HG02678 (cell line): ENCODE results near the gene KATNB1.
"Not testable (repeated sequence)": the region's sequence is repeated elsewhere in the genome, so short reads cannot be mapped to it uniquely, and the experiment has no call there.

Experiments
- ATAC-seq: cut with Tn5 transposase; IDR thresholded peaks from one replicate; pipeline ENCODE4 v1.9.1; 2021; ENCODE audit warnings: mild to moderate bottlenecking, moderate library complexity; ENCODE audit not compliant: unreplicated experiment

The KATNB1 gene

DNA sequence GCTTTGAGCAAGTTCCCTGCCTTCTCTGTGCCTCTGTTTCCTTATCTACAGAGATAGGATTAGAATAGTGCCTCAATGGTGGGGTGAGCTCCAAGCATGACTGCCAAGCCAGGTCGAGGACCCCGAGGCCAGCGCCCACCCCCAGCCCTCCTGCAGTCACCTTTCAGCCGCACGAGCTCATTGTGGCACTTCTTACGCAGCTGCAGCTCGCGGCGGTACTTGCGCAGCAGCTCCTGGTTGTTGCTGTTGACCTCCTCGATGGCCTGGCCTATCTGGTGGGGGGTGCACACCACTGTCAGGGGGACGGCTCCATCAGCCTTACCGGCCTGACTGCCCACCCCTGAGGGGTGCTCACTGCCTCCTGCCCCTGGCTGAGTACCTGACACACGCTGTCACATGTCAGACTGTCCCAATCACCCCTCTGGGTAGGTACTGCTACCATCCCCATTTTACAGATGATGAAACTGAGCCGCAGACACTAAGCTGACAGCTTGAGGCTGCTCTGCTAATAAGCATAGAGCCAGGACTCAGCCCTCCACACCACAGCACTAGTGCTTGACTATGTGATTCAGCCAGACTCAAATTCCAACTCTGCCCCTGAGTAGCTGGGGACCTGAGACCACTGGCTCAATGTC, 31.3 kb downstream of the KATNB1 start:
- no peak for ATAC-seq

DNA sequence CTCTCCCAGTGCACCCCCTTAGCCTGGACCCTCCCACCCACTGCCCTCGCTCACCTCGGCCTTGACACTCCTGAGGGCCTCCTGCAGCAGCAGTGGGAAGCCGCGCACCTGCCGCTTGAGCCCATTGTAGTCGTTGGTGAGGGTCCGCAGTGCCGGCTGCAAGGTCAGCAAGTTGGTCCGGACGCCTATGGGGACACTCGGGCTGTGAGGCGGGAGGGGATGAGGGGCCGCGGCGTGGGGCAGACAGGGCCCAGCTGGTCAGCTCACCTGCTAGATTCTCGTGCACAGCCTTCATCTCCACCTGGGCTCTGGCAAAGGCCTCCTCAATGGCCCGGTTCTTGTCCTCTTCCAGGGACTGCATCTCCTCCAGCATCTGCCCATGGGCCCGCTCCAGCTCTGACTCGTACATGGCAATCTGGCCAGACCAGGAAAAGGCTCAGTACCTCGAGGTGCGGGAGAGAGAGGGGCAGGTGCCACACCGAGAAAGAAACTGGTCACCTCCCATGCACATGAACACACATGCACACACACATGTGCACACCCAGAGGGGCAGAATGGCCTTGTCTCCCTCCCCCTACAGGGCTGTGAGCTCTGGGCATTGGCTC, 34.1 kb downstream of the KATNB1 start:
- no peak for ATAC-seq

DNA sequence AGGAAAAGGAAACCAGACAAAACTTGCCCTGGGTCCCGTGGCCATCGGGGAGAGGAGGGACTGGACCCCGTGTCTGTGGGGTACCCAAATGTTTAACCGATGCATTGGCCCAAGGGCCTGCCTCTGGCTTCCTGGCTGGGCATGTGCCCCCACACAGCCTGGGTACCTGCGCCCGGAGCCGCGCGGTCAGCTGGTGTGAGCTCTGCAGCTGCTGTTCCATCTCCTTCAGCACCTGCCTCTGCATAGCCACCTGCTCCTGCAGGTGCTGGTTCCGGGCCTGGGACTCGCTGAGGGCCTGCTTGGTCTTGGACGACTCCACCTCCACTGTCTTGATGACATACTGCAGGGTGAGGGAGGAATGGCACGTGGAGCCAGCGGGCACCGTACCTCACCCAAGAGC, 34.8 kb downstream of the KATNB1 start:
- no peak for ATAC-seq

DNA sequence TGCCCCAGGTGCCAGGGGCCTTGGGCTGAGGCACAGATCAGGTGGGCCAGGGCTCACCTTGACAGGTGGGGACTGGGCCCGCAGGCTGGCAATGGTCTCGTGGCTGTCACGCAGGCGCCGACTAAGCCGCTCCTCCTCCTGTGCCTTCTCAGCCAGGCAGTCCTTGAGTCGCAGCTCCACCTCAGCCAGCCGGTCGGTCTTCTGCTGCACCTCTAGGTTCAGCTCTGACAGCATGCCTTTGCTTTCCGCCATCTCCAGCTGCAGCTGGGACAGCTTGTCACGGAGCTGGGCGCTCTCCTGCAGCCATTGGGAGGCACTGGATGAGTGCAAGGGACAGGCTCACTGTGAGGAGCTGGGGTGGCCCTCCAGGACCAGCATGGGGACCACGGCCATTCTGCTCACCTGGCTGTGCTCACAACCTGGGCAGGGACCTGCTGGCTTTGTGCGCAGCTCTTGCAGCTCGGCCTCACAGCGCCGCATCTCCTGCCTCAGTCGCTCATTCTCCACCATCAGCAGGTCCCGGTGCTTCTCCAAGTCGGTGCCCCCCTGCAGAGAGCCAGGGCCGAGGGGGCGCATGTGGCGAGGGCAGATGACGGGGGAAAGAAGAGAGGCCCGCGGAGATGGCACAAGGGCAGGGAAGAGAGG, 35.7 kb downstream of the KATNB1 start:
- ATAC-seq, result no peak

- ATAC-seq, result no peak
These were observed 37.4 kb downstream of the KATNB1 start for GRCh38 chr16:57773019-57773418.

GRCh38 chr16:57773655-57774295, 38.2 kb downstream of the KATNB1 start:
- ATAC-seq, result no peak

DNA sequence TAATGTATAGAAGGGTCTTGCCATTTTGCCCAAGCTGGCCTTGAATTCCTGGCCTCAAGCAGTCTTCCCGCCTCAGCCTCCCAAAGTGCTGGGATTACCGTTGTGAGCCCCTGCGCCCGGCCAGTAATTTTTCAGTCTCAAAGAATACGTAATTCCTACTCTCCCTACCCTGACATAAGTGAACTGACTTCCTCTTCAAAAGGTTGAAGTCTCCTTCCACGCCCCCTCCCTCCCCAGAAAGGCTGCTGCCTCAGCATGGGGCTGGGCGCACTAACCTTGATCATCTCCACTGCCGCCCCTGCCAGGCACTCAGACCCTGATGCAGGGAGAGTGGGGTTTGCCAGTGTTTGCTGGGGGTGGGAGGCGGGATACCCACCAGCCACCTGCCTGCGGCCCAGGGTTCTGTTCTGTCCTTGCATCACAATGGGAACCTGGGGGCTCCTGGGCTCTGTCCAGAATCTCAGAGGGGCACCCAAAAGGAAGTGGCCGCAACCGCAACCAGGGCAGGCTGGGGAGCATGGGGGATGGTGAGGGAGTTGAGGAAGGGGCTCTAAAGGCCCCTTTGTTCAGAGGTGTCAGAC, 39.2 kb downstream of the KATNB1 start:
- ATAC-seq, result no peak

DNA sequence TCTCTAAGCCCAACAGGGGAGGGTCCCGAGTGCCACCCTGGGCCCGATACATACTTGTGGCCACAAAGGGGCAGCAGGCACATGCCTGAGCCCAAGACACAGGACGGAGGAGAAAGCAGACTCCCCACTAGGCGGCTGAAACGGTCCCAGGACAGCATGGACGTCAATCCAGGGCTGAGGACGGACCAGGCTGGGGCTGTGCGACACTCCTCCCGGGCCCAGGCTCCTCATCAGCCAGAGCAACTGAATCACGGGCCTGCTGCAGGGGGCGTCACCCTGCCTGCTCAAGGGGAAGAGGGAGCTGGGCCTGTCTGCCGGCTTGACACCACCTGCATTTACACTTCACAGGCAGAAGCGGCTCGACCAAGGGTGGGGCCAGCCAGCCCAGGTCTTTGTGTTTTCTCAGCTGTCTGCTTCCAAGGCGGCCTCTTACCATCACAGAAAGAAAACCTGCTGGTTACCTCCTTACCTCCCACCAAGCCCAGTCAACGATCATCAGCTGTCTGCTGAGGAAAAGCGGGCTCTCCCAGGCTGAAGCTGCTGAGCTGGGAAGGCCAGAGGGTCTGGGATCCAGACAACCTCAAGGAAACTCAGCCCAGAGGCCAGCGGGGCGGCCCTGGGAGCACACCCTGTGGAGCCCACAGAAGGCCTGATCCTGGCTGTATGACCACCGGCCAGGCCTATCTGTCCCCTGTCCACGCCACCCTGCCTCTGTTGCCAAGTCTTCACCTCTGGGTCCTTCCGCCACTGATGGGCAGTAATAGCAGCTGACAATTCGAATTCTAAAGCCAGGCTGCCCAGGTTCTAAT, 40.3 kb downstream of the KATNB1 start:
- no peak for ATAC-seq

GRCh38 chr16:57778658-57779057, 43.1 kb downstream of the KATNB1 start:
- no peak for ATAC-seq

DNA sequence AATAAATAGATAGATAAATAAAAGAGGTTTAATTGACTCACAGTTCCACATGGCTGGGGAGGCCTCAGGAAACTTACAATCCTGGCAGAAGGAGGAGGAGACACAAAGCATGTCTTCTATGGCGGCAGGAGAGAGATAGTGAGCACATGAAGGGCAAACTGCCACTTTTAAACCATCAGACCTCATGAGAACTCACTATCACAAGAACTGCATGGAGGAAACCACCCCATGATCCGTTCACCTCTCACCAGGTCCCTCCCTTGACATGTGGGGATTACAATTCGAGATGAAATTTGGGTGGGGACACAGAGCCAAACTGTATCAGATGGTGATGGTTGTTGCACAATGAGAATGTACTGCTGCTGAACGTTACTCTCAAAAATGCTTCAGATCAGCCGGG, 44.3 kb downstream of the KATNB1 start:
- ATAC-seq, result not testable (repeated sequence)

DNA sequence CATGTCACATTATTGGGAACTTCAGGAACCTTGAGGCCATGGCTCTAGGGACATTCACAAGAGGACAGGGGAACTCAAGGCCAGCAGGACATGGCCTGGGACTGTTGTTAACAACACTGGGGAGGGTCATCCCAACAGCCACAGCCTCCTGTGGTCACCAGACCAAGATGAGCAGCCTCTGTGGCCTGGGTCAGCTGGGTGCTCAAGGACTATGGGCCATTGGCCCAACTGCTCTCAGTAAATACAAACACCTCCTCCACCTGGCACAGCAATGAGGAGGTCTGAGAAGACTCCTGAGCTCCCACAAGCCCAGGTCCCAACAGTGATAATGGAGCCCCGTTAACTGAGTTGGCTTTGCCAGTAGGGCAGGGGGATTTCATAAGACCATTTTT, 45.8 kb downstream of the KATNB1 start:
- ATAC-seq, result no peak

GRCh38 chr16:57781741-57782606, 46.4 kb downstream of the KATNB1 start:
- no peak for ATAC-seq

GRCh38 chr16:57782607-57783055, 47.1 kb downstream of the KATNB1 start:
- not testable (repeated sequence) for ATAC-seq

- ATAC-seq, result no peak
These were observed 47.5 kb downstream of the KATNB1 start for GRCh38 chr16:57783116-57783515.

DNA sequence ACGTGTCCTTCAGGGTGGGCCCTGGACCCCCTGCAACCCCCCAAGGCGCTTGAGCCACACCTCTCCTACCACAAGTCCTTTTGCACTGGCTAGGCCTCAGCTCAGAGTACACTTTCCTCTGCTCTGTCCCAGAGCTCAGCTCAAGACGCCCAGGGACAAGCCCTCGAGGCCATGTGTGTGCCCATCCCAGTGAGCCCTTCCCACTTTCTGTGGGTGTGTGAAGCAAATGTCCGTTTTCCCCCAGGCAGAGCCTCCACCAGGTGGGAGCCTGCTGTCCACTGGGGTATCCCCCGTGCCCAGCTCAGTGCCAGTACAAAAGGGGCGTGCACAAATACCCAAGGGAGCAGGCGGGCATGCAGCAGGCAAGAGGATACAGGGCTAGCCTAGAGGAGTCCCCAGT, 48.3 kb downstream of the KATNB1 start:
- no peak for ATAC-seq

DNA sequence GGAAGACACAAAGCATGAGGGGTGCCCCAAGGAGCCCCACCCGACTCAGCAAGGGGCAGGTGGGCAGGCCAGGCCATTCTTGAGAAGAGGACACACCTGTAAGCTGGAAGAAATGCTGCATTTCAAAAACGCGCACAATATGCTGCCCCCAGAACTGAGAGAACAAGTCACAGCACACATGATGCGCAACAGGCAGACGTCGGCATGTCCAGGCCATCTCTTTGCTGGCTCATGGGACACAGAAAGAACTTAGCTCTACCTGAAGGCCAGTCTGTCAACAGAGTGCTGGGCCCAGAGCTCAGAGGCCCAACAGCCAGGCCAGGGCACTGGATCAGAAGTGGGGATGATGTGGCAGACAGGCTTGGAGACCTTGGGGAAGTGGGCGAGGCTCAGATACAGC, 48.8 kb downstream of the KATNB1 start:
- ATAC-seq, result no peak

DNA sequence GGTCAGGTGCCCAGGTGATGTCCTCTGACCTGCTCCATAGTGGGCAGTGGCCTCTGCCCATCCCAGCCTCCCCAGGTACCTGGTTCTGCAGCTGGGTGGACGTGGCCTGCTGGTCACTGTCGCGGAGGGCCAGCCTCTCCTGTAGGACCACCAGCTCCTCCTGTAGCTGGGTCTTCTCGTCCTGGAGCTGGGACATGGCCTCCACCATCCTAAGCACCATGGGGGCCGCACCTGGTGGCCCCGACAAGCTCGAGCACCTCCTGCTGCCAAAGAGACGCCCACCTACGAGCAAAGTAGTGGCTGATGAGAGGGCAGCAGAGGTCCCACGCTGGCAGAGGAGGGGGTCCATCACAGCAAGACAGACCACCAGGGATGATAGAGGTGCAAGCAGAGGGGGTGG, 49.8 kb downstream of the KATNB1 start:
- ATAC-seq, result no peak

DNA sequence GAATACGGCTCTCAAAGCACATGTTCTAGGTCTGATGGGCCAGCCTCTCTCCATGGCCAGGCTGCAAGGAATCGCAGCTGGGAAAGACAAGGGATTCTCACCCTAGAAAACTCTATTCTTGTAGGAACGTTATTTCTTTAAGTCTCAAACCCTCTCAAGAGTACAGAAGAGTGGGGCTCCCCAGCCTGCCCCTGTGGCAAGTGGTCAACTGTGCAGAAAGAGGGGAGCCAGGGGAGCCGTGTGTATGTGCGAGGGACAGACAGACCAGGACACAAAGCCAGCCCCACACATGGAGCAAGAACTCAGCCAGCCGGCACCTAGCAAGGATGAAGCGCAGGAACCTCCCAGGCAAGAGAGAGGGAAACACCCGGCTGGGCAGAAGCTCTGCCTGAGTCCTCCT, 50.4 kb downstream of the KATNB1 start:
- no peak for ATAC-seq

DNA sequence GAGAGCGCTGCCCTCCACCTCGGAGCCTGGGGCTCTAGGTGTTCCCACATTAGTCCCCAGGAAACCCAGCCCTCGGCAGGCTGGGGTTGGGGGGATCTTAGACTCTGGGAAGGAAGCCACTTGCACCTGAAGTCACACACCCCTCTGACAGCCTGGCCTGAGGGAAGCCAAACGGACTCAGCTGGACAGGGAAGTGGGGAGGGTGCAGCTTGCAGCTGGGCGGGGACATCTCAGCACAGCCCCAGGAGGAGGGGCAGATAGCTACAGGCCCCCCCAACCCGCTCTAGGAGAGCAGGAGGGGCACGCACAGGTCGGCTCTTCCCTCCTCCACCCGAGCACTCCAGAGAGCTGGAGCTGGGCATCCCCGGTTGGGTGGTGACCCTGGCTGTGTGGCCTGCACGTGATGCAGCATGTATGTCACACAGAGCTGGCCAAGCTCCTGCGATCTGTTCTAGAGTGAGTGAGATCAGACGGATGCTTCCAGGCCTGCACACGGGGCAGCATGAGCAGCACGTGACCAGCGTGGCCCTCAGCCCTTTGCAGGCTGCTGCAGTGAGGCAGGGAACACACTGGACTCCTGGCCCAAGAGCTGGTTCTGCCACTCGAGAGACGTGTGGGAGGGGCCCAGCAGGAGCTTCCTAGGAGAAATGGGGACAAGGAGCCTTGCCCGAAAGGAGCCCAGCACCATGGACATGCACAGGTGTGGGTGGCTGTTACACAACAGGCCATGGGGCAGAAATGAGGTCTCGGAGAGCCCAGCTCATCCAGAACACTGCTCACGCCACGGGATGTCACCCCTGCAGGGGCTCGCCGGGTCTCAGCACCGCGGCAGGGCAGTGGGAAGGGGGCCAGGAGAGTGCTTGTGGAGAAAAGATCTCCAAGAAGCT, 51.3 kb downstream of the KATNB1 start:
- no peak for ATAC-seq
